ENCODE data around the gene SOX8. TPM values are rescaled to one million over a fixed set of nuclear protein-coding genes. Genes with fewer than 3 reads are reported as not detected.

Gene SOX8
- total and polyA plus RNA-seq, 2 experiments from 2014 or later = 5.7 to 26.2 TPM

DNA sequence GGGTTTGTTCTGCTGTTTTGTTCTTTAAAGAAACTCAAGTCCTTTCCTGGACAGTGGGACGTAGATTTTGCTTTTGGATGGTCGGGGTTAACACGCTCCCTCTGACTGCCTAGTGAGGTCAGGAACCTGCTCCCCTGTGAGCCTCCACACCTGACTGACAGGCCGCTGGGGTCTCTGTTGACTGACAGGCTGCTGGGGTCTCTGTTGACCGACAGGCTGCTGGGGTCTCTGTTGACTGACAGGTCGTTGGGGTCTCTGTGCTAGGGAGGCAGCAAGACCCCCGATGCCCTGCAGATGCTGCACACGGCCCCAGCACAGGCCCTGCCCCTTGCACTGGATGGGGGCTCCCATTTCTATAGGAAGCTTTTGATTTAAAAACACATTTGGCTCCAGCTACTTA is 44.3 kb upstream of the SOX8 start (continued):
- TF ChIP-seq ZNF462 (CRISPR knock-in tag; IDR thresholded peaks at IDR 0.05) (no peak), NANOG (IDR thresholded peaks at IDR 0.05; ENCODE audit: borderline replicate concordance) (no peak), ETS1 (IDR thresholded peaks at IDR 0.05) (no peak)

DNA sequence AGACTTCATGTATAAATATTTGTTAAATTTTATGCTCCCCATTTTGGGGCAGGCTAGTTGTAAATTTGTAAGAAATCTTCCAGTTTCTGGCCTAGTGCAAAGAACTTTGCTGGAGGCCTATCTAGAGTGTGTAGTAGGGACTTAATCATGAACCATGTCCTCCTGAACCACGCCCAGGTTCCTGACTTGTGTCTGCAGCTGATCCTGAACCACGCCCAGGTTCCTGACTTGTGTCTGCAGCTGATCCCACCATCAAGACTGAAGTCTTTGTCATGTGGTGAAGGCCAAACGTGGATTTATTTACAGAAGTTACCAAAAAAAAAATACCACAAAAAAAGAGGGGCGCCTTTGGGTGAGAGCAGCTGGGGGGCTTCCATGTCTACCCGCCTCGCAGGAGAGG is 43.8 kb upstream of the SOX8 start:
- no peak overlapping the region for H3K4me2 ChIP-seq
- H3K9me2 ChIP-seq (ENCODE audit: insufficient read depth) = 0 out of 2 replicates have a peak, but pooled peaks cover 3% of the 10 kb centered on the region
- H3K4me3 ChIP-seq = no peak overlapping the region
- no peak overlapping the region for H3K27ac Mint-ChIP-seq
- H3K27me3 ChIP-seq (ENCODE audit: insufficient read depth) = no peaks in the 10 kb centered on the region
- H3K4me1 Mint-ChIP-seq = no peaks in the 10 kb centered on the region
- H3K9me3 Mint-ChIP-seq = peaks cover 20% of the 10 kb centered on the region
- H3F3A ChIP-seq (replicated peaks; ENCODE audit: low read depth) = no peaks in the 10 kb centered on the region
- no peak for DNase-seq (ENCODE audit: low spot score)
- peaks cover 13% of the 10 kb centered on the region; the same call in 2 of the 3 replicates for H3K36me3 Mint-ChIP-seq (ENCODE audit: low read depth)
- H3K36me3 ChIP-seq (ENCODE audit: insufficient read depth) = peaks cover 11% of the 10 kb centered on the region
- no peaks in the 10 kb centered on the region for H3K4me1 ChIP-seq (ENCODE audit: insufficient read depth)
- H2AFZ ChIP-seq = no peak overlapping the region
- H4K20me1 ChIP-seq (replicated peaks; ENCODE audit: insufficient read depth) = no peaks in the 10 kb centered on the region
- no peak overlapping the region for H3K4me3 Mint-ChIP-seq
- no peak overlapping the region for H3K27ac ChIP-seq (ENCODE audit: low read depth)
- H3K27me3 Mint-ChIP-seq (ENCODE audit: insufficient read depth, low read depth, poor library complexity) = peaks cover 6% of the 10 kb centered on the region
- no peaks in the 10 kb centered on the region for H3K79me2 ChIP-seq (replicated peaks; ENCODE audit: insufficient read depth)
- ATAC-seq = no peak
- TF ChIP-seq STAT1 (IDR thresholded peaks at IDR 0.05; ENCODE audit: unreplicated experiment) = no peak
- TF ChIP-seq ETS1 (IDR thresholded peaks at IDR 0.05) = no peak
- TF ChIP-seq ZNF462 (CRISPR knock-in tag; IDR thresholded peaks at IDR 0.05) = no peak
- no peak for TF ChIP-seq CREB1 (CRISPR knock-in tag; IDR thresholded peaks at IDR 0.05; ENCODE audit: low read depth)
- no peak for TF ChIP-seq NANOG (IDR thresholded peaks at IDR 0.05; ENCODE audit: borderline replicate concordance)
